ENCODE data around the gene PROP1. TPM values are rescaled to one million over a fixed set of nuclear protein-coding genes. Genes with fewer than 3 reads are reported as not detected.

Gene PROP1
- total RNA-seq, 2 experiments from 2014 or later = not detected

Other genes with a start within 250 kb of the PROP1 start
- 100 to 1,000 TPM; 106 to 115 TPM for gene FAM153A, start 213.3 kb downstream of the PROP1 start, total RNA-seq
- gene N4BP3, start 117.3 kb upstream of the PROP1 start, total RNA-seq = 1 to 10 TPM; 3.8 to 4.3 TPM
- 10 to 100 TPM; 12.0 to 13.8 TPM for gene RMND5B, start 134.8 kb upstream of the PROP1 start, total RNA-seq
- 10 to 100 TPM; 42.2 to 44.5 TPM for gene NHP2, start 157.6 kb upstream of the PROP1 start, total RNA-seq
- gene GMCL2, start 191.1 kb upstream of the PROP1 start, total RNA-seq = not detected
- 10 to 100 TPM; 63.6 to 68.9 TPM for gene HNRNPAB, start 208.3 kb upstream of the PROP1 start, total RNA-seq
- gene PHYKPL, start 236.6 kb upstream of the PROP1 start, total RNA-seq = 10 to 100 TPM; 90.9 to 92.8 TPM